ENCODE measurements around the gene KIAA0930.

DNA sequence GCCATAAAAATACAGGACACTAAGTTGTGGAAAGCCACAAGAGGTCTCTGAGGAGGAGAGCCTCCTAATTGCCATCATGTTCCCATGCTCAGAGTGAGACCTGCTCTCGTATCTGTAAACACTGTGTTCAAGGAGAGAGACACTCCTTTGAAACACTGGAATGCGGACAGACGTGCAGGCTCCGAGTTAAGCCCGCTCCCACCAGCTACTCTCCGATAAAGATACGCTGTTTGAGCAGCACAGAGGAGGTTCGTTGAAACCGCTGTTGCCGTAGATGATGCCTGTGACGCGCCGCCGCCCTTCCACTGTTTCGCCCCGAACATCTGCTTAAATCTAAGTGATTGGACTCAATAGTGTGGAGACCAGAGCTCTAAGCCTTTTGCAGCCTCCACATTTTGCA is 51.9 kb downstream of the KIAA0930 start:
- TF ChIP-seq POLR2A (IDR thresholded peaks at IDR 0.05) (no peak), POLR2AphosphoS5 (IDR thresholded peaks at IDR 0.05) (no peak)
- TF ChIP-seq, protein P1, sequence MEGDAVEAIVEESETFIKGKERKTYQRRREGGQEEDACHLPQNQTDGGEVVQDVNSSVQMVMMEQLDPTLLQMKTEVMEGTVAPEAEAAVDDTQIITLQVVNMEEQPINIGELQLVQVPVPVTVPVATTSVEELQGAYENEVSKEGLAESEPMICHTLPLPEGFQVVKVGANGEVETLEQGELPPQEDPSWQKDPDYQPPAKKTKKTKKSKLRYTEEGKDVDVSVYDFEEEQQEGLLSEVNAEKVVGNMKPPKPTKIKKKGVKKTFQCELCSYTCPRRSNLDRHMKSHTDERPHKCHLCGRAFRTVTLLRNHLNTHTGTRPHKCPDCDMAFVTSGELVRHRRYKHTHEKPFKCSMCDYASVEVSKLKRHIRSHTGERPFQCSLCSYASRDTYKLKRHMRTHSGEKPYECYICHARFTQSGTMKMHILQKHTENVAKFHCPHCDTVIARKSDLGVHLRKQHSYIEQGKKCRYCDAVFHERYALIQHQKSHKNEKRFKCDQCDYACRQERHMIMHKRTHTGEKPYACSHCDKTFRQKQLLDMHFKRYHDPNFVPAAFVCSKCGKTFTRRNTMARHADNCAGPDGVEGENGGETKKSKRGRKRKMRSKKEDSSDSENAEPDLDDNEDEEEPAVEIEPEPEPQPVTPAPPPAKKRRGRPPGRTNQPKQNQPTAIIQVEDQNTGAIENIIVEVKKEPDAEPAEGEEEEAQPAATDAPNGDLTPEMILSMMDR (IDR thresholded peaks at IDR 0.05), result no peak
